Measurements from ENCODE around the gene KSR2.

GRCh38 chr12:117594481-117594880 is 374.3 kb downstream of the KSR2 start:
- TF ChIP-seq TCF7L2 (IDR thresholded peaks at IDR 0.05; ENCODE audit: borderline replicate concordance, low read depth, low read length) = no peak
- TF ChIP-seq CTCF (tag by site-specific recombination; IDR thresholded peaks at IDR 0.05) = no peak
- TF ChIP-seq MYNN (tag by site-specific recombination; IDR thresholded peaks at IDR 0.05; ENCODE audit: borderline replicate concordance) = no peak
- TF ChIP-seq ZNF785 (tag by site-specific recombination; IDR thresholded peaks at IDR 0.05) = no peak
- TF ChIP-seq ZNF341 (tag by site-specific recombination; IDR thresholded peaks at IDR 0.05; ENCODE audit: low read depth) = no peak
- no peak for TF ChIP-seq KLF8 (tag by site-specific recombination; IDR thresholded peaks at IDR 0.05)
- no peak for TF ChIP-seq ZNF768 (tag by site-specific recombination; IDR thresholded peaks at IDR 0.05)
- no peak for TF ChIP-seq WT1 (tag by site-specific recombination; IDR thresholded peaks at IDR 0.05)
- no peak for TF ChIP-seq ZNF610 (tag by site-specific recombination; IDR thresholded peaks at IDR 0.05; ENCODE audit: borderline replicate concordance)
- TF ChIP-seq, protein P1, sequence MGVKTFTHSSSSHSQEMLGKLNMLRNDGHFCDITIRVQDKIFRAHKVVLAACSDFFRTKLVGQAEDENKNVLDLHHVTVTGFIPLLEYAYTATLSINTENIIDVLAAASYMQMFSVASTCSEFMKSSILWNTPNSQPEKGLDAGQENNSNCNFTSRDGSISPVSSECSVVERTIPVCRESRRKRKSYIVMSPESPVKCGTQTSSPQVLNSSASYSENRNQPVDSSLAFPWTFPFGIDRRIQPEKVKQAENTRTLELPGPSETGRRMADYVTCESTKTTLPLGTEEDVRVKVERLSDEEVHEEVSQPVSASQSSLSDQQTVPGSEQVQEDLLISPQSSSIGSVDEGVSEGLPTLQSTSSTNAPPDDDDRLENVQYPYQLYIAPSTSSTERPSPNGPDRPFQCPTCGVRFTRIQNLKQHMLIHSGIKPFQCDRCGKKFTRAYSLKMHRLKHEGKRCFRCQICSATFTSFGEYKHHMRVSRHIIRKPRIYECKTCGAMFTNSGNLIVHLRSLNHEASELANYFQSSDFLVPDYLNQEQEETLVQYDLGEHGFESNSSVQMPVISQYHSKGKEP (tag by site-specific recombination; IDR thresholded peaks at IDR 0.05) = no peak
- TF ChIP-seq ZNF24 (tag by site-specific recombination; IDR thresholded peaks at IDR 0.05) = no peak
- no peak for TF ChIP-seq KLF9 (tag by site-specific recombination; IDR thresholded peaks at IDR 0.05; ENCODE audit: low read depth)
- TF ChIP-seq, protein P2, sequence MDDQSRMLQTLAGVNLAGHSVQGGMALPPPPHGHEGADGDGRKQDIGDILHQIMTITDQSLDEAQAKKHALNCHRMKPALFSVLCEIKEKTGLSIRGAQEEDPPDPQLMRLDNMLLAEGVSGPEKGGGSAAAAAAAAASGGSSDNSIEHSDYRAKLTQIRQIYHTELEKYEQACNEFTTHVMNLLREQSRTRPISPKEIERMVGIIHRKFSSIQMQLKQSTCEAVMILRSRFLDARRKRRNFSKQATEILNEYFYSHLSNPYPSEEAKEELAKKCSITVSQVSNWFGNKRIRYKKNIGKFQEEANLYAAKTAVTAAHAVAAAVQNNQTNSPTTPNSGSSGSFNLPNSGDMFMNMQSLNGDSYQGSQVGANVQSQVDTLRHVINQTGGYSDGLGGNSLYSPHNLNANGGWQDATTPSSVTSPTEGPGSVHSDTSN (CRISPR knock-in tag; IDR thresholded peaks at IDR 0.05) = no peak
- no peak for TF ChIP-seq ZNF639 (tag by site-specific recombination; IDR thresholded peaks at IDR 0.05)

All from HEK293 (cell line).